ENCODE results near the gene C17orf58. TPM values are rescaled to one million over a fixed set of nuclear protein-coding genes. Genes with fewer than 3 reads are reported as not detected.
A peak's percentile ranks its signal among the peaks of the same experiment; 100 is the strongest.

The C17orf58 gene
- total and polyA plus RNA-seq, 2 experiments from 2014 or later = 13.5 TPM

DNA sequence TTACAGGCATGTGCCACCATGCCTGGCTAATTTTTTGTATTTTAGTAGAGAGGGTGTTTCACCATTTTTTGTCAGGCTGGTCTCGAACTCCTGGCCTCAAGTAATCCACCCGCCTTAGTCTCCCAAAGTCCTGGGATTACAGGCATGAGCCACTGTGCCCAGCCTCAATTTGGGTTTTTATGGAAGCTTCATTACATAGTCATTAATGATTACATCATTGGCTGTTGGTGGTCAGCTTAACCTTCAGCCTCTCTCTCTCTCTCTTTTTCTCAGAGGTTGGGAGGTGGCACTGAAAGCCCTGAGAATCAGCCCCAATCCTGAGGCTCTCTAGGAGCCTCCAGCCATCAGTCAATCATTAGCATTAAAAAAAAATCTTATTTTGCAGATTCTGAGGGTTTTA lies 45.3 kb downstream of the C17orf58 start:
- TF ChIP-seq, protein P1, sequence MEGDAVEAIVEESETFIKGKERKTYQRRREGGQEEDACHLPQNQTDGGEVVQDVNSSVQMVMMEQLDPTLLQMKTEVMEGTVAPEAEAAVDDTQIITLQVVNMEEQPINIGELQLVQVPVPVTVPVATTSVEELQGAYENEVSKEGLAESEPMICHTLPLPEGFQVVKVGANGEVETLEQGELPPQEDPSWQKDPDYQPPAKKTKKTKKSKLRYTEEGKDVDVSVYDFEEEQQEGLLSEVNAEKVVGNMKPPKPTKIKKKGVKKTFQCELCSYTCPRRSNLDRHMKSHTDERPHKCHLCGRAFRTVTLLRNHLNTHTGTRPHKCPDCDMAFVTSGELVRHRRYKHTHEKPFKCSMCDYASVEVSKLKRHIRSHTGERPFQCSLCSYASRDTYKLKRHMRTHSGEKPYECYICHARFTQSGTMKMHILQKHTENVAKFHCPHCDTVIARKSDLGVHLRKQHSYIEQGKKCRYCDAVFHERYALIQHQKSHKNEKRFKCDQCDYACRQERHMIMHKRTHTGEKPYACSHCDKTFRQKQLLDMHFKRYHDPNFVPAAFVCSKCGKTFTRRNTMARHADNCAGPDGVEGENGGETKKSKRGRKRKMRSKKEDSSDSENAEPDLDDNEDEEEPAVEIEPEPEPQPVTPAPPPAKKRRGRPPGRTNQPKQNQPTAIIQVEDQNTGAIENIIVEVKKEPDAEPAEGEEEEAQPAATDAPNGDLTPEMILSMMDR (IDR thresholded peaks at IDR 0.05; ENCODE audit: low read depth, low read length) = no peak
- H3K4me1 ChIP-seq (ENCODE audit: low read depth) = no peaks in the 10 kb centered on the region
- no peak overlapping the region for H3K27ac ChIP-seq
- H3K4me3 ChIP-seq = no peak overlapping the region
- no peaks in the 10 kb centered on the region for H3K27me3 ChIP-seq
- no peaks in the 10 kb centered on the region for H3K9me3 ChIP-seq (ENCODE audit: low read depth)
- DNase-seq (ENCODE audit: low read depth in 1 of 2, low spot score in 1 of 2) = no peak
- H3K36me3 ChIP-seq = peaks cover 61% of the 10 kb centered on the region

DNA sequence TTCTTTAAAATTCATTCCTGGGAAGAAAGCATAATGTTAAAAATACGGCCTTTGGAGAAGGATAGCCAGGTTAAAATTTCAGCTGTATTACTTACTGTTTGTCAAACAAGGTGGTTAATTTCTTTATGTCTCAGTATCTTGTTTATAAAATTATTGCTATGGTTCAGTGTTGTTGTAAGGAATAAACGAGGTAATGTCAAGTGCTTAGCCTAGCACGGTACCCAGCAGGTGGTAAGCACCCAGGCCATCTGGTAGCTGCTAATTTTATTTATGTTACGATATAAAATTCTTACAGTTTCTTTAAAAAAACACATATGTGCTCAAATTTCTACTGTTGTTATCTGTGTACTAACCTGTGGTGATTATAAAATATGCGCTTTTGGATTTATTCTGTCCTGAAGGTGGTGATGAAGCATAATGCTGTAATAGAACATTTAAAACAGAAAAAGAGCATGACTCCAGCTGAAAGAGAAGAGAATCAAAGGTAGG lies 48.9 kb downstream of the C17orf58 start:
- DNase-seq (ENCODE audit: low read depth in 1 of 2, low spot score in 1 of 2) = no peak
- TF ChIP-seq, protein P1 (IDR thresholded peaks at IDR 0.05; ENCODE audit: low read depth, low read length) = no peak
- H3K36me3 ChIP-seq = peaks cover 81% of the 10 kb centered on the region
- H3K27me3 ChIP-seq = no peaks in the 10 kb centered on the region
- no peak overlapping the region for H3K27ac ChIP-seq
- no peaks in the 10 kb centered on the region for H3K4me1 ChIP-seq (ENCODE audit: low read depth)
- H3K9me3 ChIP-seq (ENCODE audit: low read depth) = no peaks in the 10 kb centered on the region
- no peak overlapping the region for H3K4me3 ChIP-seq

DNA sequence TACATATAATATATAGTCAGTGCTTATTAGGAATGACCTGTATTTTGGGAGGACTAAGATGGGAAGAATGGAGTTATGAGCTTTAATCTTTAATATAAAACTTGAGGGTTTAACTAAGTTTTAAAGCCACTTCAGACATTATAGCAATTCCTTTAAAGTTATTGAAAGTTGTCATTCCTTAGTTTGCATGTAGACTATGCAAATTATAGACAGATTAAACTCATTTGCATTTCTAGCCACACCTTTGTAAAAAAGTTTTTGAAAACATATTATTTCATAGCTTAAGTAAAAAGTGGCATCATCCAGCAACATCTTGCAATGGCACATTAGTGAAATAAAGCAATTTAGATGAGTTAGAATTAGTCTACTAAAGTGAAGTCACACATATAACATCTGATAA lies 49.8 kb downstream of the C17orf58 start:
- Histone ChIP-seq H3K9me3 (ENCODE audit: low read depth) (no peaks in the 10 kb centered on the region), H3K36me3 (peaks cover 76% of the 10 kb centered on the region), H3K27me3 (no peaks in the 10 kb centered on the region), H3K4me3 (no peak overlapping the region), H3K4me1 (ENCODE audit: low read depth) (no peaks in the 10 kb centered on the region), H3K27ac (no peak overlapping the region)
- DNase-seq (ENCODE audit: low read depth in 1 of 2, low spot score in 1 of 2) = no peak
- TF ChIP-seq, protein P1 (IDR thresholded peaks at IDR 0.05; ENCODE audit: low read depth, low read length) = no peak

DNA sequence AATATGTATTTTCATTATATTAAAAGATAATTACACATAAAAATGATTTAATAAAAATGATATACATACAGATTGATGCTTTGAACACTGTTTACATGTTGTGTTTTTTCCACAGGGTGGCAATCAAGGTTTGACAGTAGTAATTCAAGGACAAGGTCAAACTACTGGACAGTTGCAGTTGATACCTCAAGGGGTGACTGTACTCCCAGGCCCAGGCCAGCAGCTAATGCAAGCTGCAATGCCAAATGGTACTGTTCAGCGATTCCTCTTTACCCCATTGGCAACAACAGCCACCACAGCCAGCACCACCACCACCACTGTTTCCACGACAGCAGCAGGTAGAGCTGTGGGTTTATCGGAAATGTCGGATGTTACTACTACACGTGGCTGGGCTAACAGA lies 52.2 kb downstream of the C17orf58 start:
- H3K36me3 ChIP-seq = peaks cover 83% of the 10 kb centered on the region
- no peak for DNase-seq (ENCODE audit: low read depth in 1 of 2, low spot score in 1 of 2)
- no peaks in the 10 kb centered on the region for H3K27me3 ChIP-seq
- H3K4me3 ChIP-seq = no peak overlapping the region
- H3K4me1 ChIP-seq (ENCODE audit: low read depth) = no peaks in the 10 kb centered on the region
- no peak overlapping the region for H3K27ac ChIP-seq
- no peaks in the 10 kb centered on the region for H3K9me3 ChIP-seq (ENCODE audit: low read depth)
- TF ChIP-seq, protein P1 (IDR thresholded peaks at IDR 0.05; ENCODE audit: low read depth, low read length) = no peak

DNA sequence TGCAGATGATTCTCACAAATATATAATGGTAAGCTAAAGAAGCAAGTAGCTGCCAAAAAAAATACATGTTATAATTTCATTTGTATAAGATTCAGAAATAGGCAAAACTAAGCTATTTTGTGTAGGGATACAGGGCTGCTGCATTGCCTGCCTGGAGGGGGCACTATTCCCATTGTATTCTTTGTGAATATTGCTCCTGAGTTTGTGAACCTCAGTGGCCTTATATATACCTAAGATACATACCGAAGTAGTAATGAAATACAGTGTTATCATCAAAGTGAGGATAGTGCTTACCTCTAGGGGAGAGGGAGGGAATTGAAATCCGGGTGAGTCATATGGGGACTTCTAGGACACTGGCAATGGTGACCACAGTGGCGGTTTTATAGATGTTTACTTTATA lies 53.5 kb downstream of the C17orf58 start:
- Histone ChIP-seq H3K9me3 (ENCODE audit: low read depth) (no peaks in the 10 kb centered on the region), H3K27me3 (no peaks in the 10 kb centered on the region), H3K27ac (no peak overlapping the region), H3K4me3 (no peak overlapping the region), H3K36me3 (peaks cover 77% of the 10 kb centered on the region), H3K4me1 (ENCODE audit: low read depth) (no peaks in the 10 kb centered on the region)
- TF ChIP-seq, protein P1 (IDR thresholded peaks at IDR 0.05; ENCODE audit: low read depth, low read length) = peak; percentile 48
- DNase-seq (ENCODE audit: low read depth in 1 of 2, low spot score in 1 of 2) = peak; percentile 7 to 26

Other genes with a start within 250 kb of the C17orf58 start
- 43.9 and 83.9 TPM in 2 replicates for gene BPTF, start 171.0 kb downstream of the C17orf58 start, total RNA-seq
- 50.5 and 63.8 TPM in 2 replicates for gene BPTF, start 171.0 kb downstream of the C17orf58 start, polyA plus RNA-seq
- gene KPNA2, start 39.3 kb upstream of the C17orf58 start, total RNA-seq = 64.2 and 200 TPM in 2 replicates
- gene KPNA2, start 39.3 kb upstream of the C17orf58 start, polyA plus RNA-seq = 129 and 452 TPM in 2 replicates